OCI-LY3 (cell line): ENCODE data around the gene AATF.

Source experiments
- EZH2phosphoT487 ChIP-seq: fragments of 200-600 bp; shearing (Covaris generic); IDR thresholded peaks from 2 replicates; pipeline ENCODE4 v1.6.1; 2018; ENCODE audit warnings: antibody characterized with exemption, mixed run types, low read depth
- TF ChIP-seq, protein P1 (sequence below): fragments of 200-600, 300-600 bp; sonication (generic); IDR thresholded peaks from 2 replicates; pipeline ENCODE4 v1.5.1; 2014; ENCODE audit warnings: antibody characterized with exemption, low read length, low read depth

DNA sequence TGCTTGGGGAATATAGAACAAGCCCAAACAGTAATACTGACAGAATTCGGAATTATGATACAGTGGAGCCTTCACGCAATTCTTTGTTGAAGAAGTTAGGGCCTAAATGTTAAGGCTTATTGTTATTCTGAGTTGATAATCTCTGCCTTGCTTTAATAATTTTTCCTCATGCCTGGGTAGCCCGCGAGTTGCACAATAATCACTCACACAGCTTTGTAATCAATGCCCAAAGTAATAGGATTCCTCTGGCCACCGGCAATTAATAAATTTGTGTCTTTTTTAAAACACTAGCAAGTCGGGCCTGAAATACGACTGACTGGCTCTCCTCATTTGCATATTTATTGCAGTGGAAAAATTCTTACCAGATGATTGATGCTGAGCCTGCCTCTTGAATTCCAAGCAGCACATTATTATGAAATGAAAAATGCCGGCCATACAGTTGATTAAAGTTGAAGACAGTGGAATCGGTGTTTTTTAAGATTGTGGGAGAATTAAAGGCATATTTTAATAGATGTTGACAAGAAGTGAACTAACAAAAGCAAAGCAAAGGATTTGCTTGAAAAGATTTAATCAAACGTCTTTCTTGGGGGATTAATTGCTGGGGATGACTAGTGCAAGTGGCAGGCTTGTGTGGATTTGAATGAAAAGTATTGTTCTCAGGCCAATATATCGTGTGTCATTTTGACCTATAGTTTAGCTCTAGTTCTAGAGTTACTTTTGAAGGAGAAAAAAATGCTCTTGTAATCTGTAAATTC is 30.2 kb downstream of the AATF start:
- TF ChIP-seq, protein P1, sequence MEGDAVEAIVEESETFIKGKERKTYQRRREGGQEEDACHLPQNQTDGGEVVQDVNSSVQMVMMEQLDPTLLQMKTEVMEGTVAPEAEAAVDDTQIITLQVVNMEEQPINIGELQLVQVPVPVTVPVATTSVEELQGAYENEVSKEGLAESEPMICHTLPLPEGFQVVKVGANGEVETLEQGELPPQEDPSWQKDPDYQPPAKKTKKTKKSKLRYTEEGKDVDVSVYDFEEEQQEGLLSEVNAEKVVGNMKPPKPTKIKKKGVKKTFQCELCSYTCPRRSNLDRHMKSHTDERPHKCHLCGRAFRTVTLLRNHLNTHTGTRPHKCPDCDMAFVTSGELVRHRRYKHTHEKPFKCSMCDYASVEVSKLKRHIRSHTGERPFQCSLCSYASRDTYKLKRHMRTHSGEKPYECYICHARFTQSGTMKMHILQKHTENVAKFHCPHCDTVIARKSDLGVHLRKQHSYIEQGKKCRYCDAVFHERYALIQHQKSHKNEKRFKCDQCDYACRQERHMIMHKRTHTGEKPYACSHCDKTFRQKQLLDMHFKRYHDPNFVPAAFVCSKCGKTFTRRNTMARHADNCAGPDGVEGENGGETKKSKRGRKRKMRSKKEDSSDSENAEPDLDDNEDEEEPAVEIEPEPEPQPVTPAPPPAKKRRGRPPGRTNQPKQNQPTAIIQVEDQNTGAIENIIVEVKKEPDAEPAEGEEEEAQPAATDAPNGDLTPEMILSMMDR: no peak
- no peak for TF ChIP-seq EZH2phosphoT487
